HG02610 (cell line): ENCODE measurements around the gene TRIM14.
A peak's percentile ranks its signal among the peaks of the same experiment; 100 is the strongest.

Source experiments
- ATAC-seq: cut with Tn5 transposase; IDR thresholded peaks from one replicate; pipeline ENCODE4 v1.9.1; 2021; ENCODE audit warnings: mild to moderate bottlenecking, moderate library complexity; ENCODE audit not compliant: unreplicated experiment

The TRIM14 gene, protein sequence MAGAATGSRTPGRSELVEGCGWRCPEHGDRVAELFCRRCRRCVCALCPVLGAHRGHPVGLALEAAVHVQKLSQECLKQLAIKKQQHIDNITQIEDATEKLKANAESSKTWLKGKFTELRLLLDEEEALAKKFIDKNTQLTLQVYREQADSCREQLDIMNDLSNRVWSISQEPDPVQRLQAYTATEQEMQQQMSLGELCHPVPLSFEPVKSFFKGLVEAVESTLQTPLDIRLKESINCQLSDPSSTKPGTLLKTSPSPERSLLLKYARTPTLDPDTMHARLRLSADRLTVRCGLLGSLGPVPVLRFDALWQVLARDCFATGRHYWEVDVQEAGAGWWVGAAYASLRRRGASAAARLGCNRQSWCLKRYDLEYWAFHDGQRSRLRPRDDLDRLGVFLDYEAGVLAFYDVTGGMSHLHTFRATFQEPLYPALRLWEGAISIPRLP

DNA sequence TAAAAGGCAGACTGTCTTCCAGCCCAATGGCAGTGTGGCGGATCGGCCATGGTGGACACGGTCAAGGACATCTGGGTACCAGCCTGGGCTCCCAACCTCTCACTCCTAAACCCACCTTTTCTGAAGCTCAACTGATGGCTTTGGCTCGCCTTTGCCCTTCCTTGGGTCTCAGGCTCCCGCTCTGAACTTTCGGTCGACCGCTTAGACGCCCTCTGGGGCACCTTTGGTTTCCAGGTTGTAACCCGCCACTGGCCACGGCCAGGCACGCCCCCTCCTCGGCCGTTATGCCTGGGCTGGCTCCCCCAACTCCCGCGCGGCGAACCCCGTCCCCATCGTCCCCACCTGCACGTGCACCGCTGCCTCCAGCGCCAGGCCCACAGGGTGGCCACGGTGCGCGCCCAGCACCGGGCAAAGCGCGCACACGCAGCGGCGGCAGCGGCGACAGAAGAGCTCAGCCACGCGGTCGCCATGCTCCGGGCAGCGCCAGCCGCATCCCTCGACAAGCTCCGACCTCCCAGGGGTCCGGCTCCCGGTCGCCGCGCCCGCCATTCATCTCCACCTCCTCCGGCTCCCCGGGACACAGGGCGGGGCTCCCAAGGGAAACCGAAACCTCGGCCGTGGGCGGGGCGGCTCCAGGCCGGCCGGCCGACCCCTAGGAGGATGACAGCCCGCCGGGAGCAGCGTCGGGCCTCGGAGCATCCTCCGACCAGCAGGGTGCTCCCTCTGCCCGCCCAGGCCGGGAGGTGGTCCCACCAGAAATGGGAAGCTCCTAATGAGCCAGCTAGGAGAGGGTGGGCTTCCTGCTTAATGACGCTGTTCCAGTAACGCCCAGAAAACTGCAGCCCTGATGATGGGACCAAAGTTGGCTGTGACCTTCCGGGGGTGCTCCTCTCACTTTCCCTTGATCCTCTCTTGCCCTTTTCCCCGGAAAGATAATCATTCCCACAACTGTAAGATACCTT is at the start of gene TRIM14:
Gene TRIM14, minus strand, starts transcription at position 583 of the 962 bp plus-strand sequence. Its CDS starts 34 bp downstream, at position 549.
- peak; percentile 61 for ATAC-seq

DNA sequence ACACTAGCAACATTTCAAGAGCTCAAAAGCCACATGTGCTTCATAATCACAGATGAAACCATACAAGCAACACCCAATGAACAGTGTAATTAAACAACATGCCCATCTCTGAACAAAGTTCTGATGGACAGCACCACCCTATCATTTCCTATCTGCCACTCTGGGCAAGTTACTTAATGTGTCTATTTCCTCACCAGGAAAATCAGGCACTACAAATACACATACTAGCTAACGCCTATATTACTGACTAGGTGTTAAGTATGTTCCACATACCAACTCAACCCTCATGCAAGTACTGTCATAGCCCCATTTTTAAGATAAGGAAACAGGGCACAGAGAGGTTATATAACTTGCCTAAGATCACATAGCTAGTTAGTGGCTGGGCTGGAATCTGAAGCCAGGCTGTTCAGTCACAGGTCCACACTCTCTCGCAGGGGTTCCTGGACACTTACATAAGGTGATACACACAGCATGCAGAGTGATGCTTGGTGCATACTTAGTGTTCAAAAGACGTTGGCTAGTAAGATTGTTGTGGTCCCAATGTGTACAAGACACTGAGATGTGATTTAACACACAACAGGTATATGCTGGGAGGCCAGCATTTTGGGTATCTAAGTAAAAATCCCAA is 49.2 kb upstream of the TRIM14 start:
- no peak for ATAC-seq

DNA sequence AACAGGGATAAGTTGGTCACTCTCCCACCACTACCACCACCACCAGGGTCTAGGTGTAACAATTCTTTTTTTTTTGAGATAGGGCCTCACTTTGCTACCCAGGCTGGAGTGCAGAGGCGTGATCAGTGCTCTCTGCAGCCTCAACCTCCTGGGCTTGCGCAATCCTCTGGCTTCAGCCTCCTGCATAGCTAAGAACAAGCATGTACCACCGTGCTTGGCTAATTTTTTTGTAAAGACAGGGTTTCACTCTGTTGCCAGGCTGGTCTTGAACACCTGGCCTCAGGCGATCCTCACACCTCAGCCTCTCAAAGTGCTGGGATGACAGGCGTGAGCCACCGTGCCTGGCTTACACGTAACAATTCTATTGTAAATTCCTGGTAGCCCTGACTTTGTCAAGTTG is 45.9 kb upstream of the TRIM14 start:
- no peak for ATAC-seq

DNA sequence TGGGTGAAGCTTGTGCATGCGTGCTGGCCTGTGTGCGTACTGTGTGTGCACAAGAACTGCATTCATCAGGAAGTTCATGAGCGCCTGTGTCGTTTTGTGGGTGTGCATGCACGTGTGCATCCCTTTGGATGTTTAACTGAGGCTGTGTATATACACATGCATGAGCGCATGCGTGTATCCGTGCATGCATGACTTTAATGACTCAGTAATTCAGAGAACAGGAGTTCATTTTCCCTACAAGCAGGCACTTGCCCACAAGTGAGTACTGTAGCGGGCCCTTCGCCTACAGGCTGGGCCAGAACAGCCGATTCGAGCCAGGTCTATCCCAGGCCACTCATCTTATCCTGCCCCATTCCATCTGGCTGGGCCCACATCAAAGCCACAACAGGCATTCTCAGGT is 43.6 kb upstream of the TRIM14 start:
- no peak for ATAC-seq

DNA sequence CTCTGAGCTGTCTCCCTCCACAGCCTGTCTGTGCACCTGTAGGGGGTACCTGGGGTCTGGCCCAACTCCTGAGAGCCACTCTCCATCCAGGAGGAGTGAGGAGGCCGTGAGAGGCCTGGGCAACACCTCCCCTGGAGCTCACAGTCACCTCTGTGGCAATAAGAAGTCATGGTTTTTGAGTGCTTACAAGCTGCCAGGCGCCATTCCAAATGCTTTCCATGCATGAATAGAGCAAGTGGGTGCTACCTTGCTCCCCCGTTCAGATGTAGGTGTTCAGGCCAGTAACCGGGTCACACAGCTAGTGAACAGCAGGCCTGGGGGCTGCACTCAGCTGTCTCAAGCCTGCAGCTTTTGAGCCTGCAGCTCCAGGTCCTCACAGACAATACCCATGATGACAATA is 42.8 kb upstream of the TRIM14 start:
- ATAC-seq: no peak

DNA sequence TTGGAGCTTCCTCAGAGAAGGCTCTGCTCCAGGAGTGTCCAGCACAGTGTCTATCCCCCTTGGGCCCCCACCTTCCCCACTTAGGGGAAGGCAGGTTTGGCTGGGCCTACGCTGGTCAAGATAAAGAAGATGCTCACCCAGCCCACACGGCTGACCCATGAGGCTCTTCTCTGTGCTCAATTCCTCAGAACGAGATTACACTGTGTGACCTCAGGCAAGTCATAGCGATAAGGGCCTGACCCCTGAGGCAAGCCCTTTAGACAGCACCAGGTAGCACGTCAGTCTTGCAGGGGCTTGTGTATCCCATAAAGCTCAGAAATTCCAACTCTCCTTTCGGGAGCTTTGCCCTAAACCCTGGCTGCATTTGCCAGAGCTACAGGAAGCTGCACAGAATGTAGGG is 40.8 kb upstream of the TRIM14 start:
- no peak for ATAC-seq

DNA sequence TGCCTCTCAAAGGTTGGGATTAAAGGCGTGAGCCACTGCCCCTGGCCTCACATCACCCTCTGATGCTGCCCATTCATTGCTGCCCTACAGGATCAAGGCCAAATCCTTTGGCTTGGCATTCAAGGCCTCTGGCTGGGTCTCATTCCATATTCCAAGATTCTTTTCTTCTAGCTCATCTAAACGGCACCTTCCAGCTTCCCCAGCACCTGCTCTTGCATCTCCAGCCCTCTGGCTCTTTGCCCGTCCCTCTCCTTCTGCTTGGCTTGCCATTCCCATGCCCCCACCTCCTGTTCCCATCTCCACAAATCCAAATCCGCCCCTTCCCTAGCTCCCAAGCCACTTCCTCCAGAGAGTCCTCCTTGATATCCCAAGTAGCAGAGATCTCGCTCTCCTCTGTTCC is 40.3 kb upstream of the TRIM14 start:
- no peak for ATAC-seq

DNA sequence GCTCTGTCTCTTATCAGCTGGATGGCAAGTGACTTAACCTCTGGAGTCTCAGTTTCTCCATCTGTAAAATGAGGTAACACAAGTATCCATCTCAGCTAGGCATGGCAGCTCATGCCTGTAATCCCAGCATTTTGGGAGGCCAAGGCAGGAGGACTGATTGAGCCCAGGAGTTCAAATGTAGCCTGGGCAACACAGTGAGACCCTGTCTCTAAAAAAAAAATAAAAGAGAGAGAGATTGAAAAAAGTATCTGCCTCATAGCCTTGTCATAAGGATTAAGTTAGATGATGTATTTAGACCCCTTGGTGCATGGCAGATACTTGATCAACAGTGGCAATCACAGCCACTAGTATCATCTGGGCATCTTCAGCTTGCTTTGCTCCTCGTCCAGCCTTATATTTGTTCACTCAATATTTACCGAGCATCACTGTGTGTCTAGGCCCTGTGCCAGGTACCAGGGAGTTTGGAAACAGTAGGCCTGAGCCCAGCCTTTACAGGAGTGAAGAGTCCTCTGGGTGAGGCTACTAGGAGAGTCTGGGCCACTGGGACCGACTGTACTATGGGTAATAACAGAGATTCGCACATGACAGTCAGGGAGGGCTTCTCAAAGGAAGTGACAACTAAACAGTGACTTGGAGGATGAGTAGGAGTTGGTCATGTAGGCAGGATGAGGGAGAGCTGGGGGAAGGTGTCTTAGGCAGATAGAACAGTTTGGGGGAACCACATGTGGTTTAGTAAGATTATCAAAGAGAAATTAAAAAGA is 39.2 kb upstream of the TRIM14 start:
- no peak for ATAC-seq

DNA sequence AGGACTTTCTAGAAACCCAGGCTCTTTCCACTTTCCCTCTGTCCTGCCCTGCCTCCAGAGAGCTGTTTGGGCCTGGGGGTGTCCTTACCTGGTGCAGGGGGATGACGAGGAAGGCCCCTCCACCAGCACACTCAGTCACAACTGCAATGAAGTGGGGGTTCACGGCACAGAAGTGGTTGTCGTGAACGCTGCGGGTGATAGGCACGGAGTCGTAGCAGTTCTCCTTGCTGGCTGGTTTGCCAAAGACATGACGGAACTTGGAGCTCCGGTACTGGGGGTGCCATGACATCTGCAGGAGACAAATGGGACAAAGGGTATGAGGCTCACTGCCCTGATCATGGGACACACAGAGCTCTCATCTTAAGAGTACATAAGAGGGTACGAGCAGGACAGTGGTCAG is 38.4 kb upstream of the TRIM14 start:
- no peak for ATAC-seq

DNA sequence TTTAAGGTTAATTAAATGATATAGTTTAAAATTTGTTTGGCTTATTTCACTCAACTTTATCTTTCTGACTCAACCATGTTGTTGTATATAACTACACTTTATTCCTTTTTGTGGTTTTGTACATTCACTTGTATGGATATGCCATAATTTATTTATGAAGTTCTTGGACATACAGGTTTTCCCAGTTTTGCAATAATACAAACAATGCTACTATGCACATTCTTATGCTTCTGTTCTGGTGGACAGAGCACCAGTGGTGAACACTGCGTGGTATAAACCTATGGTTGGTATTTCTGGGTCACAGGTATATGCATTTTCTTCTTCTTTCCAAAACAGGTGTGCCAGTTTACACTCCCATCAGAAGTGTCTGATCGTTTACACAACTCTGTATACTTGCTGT is 35.7 kb upstream of the TRIM14 start:
- no peak for ATAC-seq

DNA sequence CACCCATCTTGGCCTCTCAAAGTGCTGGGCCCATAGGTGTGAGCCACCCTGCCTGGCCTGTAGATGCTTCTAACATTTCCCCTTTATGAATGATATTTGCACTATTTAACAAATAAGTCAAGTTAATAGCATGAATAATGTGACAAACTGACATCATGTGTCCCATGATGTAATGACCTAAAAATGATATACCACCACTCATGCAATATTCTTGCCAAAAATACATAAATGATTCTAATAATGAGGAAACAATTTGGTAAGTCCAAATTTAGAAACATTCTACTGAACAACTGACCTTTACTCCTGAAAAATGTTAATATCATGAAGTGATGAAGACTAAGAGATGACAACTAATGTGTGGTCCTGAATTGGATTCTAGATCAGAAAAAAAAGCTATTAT is 33.5 kb upstream of the TRIM14 start:
- ATAC-seq: no peak

DNA sequence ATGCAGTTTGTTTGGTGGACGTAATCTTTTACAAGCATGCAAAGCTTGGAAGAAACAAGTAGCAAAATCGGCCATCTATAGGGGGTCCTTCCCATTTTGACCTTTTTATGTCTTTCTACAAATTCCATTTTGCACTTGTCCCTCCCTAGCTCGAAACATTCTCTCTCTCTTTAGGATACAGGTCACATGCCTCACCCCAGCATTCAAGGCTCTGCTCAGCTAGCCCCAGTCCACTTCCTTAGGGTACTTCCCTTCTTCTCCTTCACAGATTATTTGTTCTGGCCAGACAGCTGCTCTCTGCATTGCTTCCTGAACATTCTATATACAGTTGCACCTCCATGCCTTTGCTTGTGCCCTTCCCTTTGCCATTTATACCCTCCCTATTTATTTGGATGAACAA is 31.7 kb upstream of the TRIM14 start:
- ATAC-seq: no peak

DNA sequence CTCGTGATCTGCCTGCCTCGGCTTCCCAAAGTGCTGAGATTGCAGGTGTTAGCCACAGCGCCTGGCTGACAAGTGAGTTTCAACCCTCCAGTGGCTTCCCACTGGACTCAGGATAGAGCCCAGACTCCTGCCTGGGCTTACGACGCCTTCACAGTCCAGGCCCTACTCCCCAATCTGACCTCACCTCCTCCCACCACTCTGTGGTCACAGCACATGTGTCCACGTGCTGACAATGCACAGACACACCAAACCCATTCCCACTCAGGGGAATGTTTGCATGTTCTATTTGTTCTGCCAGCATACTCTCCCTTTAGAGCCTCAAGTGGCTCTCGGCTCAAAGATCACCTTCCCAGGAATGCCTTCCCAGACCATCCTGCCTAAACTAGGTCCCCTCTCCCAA is 31.1 kb upstream of the TRIM14 start:
- ATAC-seq: no peak

DNA sequence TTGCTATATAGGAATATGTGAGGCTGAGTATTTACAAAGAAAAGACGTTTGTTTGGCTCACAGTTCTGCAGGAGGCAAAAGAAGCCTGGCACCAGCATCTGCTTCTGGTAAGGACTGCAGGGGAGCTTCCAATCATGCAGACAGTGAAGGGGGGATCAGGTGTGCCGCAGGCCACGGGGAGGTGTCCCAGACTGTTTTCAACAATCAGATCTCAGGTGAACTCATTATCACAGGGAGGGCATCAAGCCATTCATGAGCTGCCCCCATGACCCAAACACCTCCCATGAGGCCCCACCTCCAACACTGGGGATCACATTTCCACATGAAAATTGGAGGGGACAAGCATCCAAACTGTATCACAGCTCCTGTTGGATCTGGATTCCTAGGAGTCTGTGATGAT is 30.4 kb upstream of the TRIM14 start:
- ATAC-seq: no peak

DNA sequence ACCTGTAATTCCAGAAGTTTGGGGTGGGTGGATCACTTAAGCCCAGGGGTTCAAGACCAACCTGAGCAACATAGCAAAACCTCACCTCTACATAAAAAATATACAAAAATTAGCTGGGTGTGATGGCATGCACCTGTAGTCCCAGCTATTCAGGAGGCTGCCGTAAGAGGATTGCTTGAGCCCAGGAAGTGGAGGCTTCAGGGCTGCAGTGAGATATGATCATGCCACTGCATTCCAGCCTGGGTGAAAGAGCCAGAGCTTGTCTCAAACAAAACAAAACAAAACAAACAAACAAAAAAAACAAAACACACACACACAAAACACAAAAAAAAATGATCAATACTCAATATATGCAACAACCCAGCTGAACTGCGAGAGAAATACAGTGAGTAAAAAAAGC is 29.5 kb upstream of the TRIM14 start:
- no peak for ATAC-seq

DNA sequence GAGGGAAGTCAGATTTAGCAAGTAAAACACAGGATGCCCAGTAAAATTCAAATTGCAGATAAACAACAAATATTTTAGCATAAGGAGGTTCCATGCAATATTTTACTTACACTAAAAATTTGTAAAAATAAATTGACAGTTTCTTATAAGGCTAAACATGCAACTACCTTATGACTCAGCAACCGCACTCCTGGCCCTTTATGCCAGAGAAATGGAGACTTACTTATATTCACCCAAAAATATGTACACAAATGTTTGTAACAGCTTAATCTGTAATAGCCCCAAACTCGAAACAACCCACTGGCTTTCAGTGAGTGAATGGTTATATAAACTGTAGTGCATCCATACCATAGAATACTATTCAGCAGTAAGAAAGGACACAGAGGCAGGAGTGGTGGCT is 28.6 kb upstream of the TRIM14 start:
- ATAC-seq: no peak

DNA sequence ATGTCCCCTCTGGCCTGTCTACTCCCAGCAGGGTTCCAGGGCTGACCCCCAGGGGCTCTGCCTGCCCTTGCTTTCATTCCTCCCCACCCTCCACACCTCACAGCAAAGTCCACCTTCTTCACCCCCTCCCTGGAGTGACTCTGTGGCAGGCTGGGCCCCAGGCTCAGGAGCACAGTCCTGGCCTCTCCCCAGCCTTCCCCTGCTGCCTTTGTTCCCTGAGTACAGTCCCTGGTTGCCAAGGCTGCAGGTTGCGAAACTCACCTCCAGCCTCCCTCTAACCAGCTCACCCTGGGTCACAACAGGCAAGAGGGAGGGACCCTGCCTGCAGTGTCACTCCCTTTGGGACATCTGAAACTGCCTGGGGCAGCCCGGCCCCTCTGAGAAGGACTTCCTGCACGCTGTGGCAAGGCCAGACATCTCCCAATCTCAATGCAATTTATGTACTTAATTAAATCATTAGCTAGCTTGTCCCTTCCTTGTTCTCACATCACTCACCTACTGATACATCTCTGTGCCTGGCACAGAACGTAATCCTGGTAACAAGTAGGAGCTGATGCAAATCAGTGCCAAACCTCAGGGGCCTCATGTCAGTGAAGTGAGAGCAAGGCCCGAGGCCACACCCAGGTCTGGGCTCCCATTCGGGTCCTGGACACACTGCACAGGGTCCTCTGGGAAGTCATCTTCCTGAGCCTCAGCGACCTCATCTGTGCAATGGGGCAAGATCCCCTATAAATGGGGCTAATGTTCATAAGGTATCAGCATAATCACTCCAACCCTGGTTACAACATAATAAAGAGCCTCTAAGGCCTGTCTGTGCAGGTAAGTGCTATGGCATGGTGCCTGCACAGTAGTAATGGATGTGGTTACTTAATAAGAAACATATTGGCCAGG is 27.3 kb upstream of the TRIM14 start:
- no peak for ATAC-seq

DNA sequence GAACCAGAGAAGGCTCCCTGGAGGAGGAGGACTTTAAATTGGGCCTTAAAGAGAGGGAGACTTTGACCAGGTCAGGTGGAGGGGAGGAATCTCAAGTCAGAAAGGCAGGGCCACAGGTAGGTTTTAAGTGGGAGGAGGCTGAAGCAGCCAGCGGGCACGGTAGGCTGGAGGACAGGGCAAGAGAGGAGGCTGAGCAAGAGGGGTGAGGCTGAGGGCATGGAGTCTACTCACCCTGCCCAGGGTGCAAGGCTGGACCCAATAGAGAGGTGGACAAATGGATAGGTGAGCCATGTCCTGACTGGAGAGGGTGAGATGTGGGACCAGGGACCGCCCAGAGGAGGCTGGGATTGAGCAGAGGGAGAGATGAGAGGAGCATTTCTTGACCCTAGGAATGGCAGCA is 25.6 kb upstream of the TRIM14 start:
- no peak for ATAC-seq

DNA sequence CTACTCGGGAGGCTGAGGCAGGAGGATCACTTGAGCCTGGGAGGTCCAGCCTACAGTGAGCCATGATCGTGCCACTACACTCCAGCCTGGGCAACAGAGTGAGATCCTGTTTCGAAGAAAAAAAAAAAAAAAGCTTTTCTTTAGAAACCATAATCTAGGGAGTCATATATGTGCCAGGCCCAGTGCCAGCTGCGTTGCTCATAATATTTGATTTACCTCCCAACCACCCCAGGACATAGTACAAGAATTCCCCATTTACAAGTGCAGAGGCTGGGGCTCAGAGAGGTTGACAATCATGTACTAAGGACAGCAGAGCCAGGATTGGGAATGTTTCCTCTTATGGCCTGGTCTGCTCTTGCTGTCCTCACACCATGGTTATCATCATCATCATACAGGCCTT is 25.1 kb upstream of the TRIM14 start:
- no peak for ATAC-seq
